ENCODE results near the gene DAZAP1.

The DAZAP1 gene

DNA sequence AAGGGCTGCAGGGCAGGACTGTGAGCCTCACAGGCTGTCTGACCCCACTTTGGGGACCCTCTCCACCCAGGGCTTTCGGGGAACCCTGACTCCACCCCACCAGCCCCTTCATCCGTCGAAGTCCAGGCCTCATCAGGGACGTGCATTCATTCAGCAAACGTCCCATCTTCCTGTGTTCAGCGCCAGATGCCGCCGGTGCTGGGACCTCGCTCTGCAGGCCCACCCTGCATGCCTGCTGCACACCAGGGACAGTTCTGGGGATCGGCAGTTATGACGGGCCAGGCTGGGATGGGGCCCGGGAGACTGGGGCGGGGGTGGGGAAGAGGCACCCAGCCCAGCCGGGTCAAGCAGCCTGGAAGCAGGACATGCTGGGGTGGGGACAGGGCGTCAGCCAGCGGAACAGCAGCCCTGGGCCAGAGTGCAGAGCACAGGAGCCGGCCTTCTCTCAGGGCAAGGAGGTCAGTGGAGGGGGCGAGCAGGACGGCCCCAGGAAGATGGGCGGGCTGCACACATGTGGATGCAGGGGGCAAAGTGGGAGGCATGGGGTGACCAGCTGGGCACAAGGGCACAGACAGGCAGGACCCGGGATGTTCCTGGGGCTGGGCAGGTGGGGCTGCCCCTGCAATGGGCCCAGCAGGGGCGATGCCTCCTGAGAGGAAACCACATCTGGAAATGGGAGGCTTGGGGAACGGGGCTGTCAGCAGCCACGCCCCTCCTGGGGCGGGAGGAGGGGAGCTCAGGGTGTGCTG lies 11.2 kb upstream of the DAZAP1 start:
- H3K36me3 ChIP-seq (ENCODE audit: control insufficient read depth in 2 of 2, insufficient read depth in 2 of 2, low read length in 2 of 2) = peaks cover 9 to 15% of the 10 kb centered on the region in 2 donors
- no peak overlapping the region for H3K4me3 ChIP-seq (ENCODE audit: low read length in 2 of 2)
- H3K9ac ChIP-seq (ENCODE audit: low read length in 2 of 2) = no peak overlapping the region
- H3K27me3 ChIP-seq (ENCODE audit: control insufficient read depth in 1 of 2, insufficient read depth in 2 of 2, low read length in 2 of 2) = no peaks in the 10 kb centered on the region
- H3K4me1 ChIP-seq (ENCODE audit: control insufficient read depth, insufficient read depth, low read length) = peaks cover 23% of the 10 kb centered on the region
- H3K9me3 ChIP-seq (ENCODE audit: control insufficient read depth in 2 of 2, low read length in 2 of 2) = no peaks in the 10 kb centered on the region
- no peak overlapping the region for H3K27ac ChIP-seq (ENCODE audit: low read length)

DNA sequence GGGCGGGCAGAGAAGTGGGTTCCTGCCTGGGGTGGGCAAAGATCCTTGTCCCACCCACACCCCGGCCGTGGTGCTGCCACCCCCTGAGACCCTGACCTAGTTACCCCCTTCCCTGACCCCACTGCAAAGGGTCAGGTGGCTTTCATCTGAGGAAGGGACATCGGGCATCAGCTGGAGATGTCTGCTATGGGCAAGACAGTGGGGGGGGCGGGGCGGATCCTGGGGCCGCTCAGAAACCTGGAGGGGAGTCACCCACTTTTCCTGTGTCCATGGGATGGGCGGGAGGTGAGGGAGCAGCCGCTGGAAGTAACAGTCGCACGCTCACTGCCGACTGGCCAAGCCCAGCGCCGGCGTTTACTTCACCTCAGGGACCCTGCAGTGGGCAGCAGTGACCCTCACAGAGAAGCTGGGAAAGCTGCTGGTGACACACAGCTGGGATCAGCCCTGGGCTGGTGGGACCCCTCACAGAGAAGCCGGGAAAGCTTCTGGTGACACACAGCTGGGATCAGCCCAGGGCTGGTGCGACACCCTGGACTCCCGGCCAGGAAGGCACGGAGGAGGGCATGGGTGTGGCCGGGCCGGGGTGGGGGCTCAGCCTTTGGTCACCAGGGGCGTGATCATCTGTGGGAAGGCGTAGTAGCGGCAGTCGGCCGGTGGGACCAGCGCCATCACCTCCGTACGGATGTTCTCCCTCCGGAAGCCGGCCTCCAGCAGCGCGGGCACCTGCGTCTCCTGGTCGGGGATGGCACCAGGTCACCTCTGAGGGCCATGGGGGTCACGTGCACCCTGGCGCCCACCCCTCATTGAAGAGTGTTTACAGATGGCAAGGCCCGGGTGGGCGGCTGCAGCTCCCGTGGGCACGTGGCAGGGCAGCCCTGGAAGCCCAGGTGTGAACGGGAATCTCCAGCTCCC lies 10.4 kb upstream of the DAZAP1 start:
- H3K27ac ChIP-seq (ENCODE audit: low read length) = no peak overlapping the region
- no peak overlapping the region for H3K9ac ChIP-seq (ENCODE audit: low read length in 2 of 2)
- H3K4me1 ChIP-seq (ENCODE audit: control insufficient read depth, insufficient read depth, low read length) = peaks cover 26% of the 10 kb centered on the region
- no peak overlapping the region for H3K4me3 ChIP-seq (ENCODE audit: low read length in 2 of 2)
- H3K36me3 ChIP-seq (ENCODE audit: control insufficient read depth in 2 of 2, insufficient read depth in 2 of 2, low read length in 2 of 2) = peaks cover 9 to 14% of the 10 kb centered on the region in 2 donors
- no peaks in the 10 kb centered on the region for H3K9me3 ChIP-seq (ENCODE audit: control insufficient read depth in 2 of 2, low read length in 2 of 2)
- no peaks in the 10 kb centered on the region for H3K27me3 ChIP-seq (ENCODE audit: control insufficient read depth in 1 of 2, insufficient read depth in 2 of 2, low read length in 2 of 2)

DNA sequence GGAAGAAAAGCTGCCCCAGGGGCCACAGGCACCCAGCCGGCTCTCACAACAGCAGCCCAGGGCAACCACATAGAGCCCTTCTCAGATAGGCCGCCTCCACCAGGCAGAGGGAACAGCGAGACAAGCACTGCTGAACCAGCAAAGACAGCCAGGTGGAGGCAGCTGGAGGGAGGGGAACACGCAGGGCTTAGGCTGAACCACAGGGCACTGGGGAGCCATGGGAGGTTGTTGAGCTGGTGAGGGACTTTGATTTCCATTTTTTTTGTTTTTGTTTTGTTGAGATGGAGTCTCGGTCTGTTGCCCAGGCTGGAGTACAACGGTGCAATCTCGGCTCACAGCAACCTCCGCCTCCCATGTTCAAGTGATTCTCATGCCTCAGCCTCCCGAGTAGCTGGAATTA lies 9.5 kb upstream of the DAZAP1 start:
- Histone ChIP-seq H3K9me3 (ENCODE audit: control insufficient read depth in 2 of 2, low read length in 2 of 2) (no peaks in the 10 kb centered on the region), H3K4me3 (ENCODE audit: low read length in 2 of 2) (no peak overlapping the region), H3K27ac (ENCODE audit: low read length) (no peak overlapping the region), H3K4me1 (ENCODE audit: control insufficient read depth, insufficient read depth, low read length) (peaks cover 26% of the 10 kb centered on the region), H3K27me3 (ENCODE audit: control insufficient read depth in 1 of 2, insufficient read depth in 2 of 2, low read length in 2 of 2) (no peaks in the 10 kb centered on the region), H3K9ac (ENCODE audit: low read length in 2 of 2) (no peak overlapping the region), H3K36me3 (ENCODE audit: control insufficient read depth in 2 of 2, insufficient read depth in 2 of 2, low read length in 2 of 2) (peaks cover 1 to 9% of the 10 kb centered on the region in 2 donors)

DNA sequence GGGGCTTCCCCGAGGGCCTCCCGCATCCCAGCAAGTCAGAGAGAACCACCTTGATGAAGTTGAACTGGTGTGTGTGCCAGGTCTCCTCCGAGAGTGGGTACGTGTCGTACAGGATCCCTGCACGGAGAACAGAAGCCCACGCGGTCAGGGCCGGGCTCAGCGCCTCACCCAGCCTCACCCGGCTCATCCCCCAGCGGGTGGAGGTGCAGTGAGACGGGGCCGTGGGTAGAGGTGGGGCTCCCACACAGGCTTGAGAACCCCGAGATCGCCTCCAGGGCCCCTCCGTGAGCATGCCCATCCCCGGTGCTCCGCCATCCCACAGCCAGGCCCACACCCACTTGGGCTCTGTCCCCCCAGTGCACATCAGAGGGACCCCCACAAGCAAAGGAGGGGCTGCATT lies 8.3 kb upstream of the DAZAP1 start:
- peaks cover 26% of the 10 kb centered on the region for H3K4me1 ChIP-seq (ENCODE audit: control insufficient read depth, insufficient read depth, low read length)

DNA sequence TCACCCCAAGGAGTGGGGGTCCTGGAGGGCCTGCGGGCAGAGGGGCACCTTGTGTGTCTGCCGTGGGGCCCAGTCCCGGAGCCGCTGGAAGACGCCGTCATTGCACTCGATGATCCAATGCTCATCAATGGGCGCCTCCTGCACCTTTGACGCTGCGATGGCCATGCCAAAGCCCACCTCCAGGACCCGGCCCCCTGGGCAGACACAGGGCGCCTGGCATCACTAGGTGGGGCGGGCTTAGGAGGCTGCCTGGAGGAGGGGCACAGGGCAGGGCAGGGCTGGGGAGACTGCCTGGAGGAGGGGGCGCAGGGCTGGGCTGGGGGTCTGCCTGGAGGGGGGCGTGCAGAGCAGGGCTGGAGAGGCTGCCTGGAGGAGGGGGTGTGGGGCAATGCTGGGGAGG lies 7.6 kb upstream of the DAZAP1 start:
- Histone ChIP-seq H3K27ac (ENCODE audit: low read length) (no peak overlapping the region), H3K36me3 (ENCODE audit: control insufficient read depth in 2 of 2, insufficient read depth in 2 of 2, low read length in 2 of 2) (no peaks in the 10 kb centered on the region), H3K9me3 (ENCODE audit: control insufficient read depth in 2 of 2, low read length in 2 of 2) (no peaks in the 10 kb centered on the region), H3K4me1 (ENCODE audit: control insufficient read depth, insufficient read depth, low read length) (peaks cover 26% of the 10 kb centered on the region), H3K4me3 (ENCODE audit: low read length in 2 of 2) (no peak overlapping the region), H3K27me3 (ENCODE audit: control insufficient read depth in 1 of 2, insufficient read depth in 2 of 2, low read length in 2 of 2) (no peaks in the 10 kb centered on the region), H3K9ac (ENCODE audit: low read length in 2 of 2) (no peak overlapping the region)

More for the DNA sequence above, 8.3 kb upstream of the DAZAP1 start:
- Histone ChIP-seq H3K9ac (ENCODE audit: low read length in 2 of 2) (no peak overlapping the region), H3K36me3 (ENCODE audit: control insufficient read depth in 2 of 2, insufficient read depth in 2 of 2, low read length in 2 of 2) (no peaks in the 10 kb centered on the region), H3K27ac (ENCODE audit: low read length) (no peak overlapping the region), H3K9me3 (ENCODE audit: control insufficient read depth in 2 of 2, low read length in 2 of 2) (no peaks in the 10 kb centered on the region), H3K27me3 (ENCODE audit: control insufficient read depth in 1 of 2, insufficient read depth in 2 of 2, low read length in 2 of 2) (no peaks in the 10 kb centered on the region), H3K4me3 (ENCODE audit: low read length in 2 of 2) (no peak overlapping the region)

DNA sequence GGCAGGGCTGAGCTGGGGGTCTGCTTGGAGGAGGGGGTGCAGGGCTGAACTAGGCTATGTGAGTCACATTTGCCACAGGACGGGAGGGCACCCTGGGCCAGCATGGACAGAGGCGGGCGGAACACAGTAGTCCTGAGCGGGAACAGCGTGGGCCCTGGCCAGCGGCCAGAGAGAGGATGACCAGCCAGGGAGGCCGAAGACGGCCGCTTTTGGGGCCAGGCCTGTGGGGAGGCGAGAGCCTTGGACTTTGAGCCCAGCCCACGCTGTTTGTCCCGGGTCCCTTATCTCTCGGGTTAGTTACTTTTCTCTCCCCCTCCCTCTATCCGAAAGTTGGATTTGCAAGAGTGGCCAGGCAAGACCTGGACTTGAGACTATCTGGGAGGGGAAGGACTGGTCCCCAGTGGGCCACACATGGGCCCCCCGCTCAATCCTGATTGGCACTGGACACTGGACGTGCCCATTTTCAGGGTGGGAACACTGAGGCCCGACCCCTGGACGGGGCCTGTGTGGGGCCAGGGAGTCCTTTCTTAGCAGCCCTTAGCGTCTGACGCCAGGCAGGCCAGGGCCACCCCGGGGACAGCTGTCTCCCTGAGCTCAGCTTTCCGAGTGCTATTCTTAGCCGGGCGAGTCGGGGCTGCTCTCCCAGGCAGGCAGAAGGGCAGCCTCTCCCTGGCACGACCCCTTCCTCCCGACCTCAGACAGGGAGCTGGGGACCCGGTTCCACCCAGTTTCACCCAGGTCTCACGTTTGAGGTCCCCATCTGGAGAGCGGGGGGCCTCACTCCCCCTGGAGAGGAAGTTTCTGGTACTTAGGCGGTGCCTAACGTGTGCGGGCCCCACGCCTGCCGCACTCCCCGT lies 6.9 kb upstream of the DAZAP1 start:
- H3K27ac ChIP-seq (ENCODE audit: low read length) = no peak overlapping the region
- H3K27me3 ChIP-seq (ENCODE audit: control insufficient read depth in 1 of 2, insufficient read depth in 2 of 2, low read length in 2 of 2) = no peaks in the 10 kb centered on the region
- H3K36me3 ChIP-seq (ENCODE audit: control insufficient read depth in 2 of 2, insufficient read depth in 2 of 2, low read length in 2 of 2) = no peaks in the 10 kb centered on the region
- no peaks in the 10 kb centered on the region for H3K9me3 ChIP-seq (ENCODE audit: control insufficient read depth in 2 of 2, low read length in 2 of 2)
- peak overlapping the region; percentile 53 to 76 for H3K4me3 ChIP-seq (ENCODE audit: low read length in 2 of 2)
- peaks cover 23% of the 10 kb centered on the region for H3K4me1 ChIP-seq (ENCODE audit: control insufficient read depth, insufficient read depth, low read length)
- H3K9ac ChIP-seq (ENCODE audit: low read length in 2 of 2) = peak overlapping the region; percentile 20 to 36

DNA sequence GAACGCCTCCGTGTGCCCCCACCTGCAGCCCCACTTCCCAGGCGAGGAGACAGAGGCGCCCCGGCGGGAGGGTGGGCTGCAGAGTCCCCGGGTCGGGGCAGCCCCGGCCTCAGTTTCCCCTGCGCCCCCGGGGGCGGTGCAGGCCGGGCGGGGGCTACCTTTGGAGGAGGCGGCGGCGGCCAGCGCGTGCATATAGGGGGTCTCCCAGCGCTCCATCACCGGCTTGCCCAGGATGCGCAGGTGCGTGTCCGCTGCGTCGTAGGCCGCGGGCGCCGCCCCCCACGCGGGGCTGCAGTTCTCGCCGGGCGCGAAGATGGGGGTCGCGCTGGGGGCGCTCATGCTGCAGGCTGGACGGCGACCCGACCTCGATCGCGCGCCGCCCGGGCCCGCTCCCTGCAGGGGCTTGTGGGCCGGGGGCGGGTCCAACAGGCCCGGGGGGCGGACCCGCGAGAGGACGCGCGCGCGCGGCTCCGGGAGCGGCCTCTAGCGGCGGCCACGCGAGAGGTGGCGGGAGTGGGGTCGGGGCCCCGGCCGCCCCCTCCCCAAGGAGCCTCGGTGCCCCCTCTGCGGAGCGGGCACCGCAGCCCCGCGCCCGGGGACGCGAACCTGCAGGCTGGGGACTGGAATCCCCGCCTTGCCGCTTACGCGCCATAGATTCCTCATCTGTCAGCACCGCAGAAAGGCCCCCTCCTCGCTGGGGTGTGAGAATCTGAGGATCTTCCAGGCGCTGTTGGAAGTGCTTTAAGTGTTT lies 6.1 kb upstream of the DAZAP1 start, which contains the start of gene GAMT:
TSS of gene GAMT (minus strand) at position 405 of the 751 bp plus-strand sequence. CDS start at position 339, 66 bp downstream.
- Histone ChIP-seq H3K9ac (ENCODE audit: low read length in 2 of 2) (peak within 1 kb of the TSS; percentile 20 to 36), H3K4me3 (ENCODE audit: low read length in 2 of 2) (peak within 1 kb of the TSS; percentile 53 to 76), H3K27me3 (ENCODE audit: control insufficient read depth in 1 of 2, insufficient read depth in 2 of 2, low read length in 2 of 2) (no peaks in the 10 kb centered on the region), H3K36me3 (ENCODE audit: control insufficient read depth in 2 of 2, insufficient read depth in 2 of 2, low read length in 2 of 2) (no peaks in the 10 kb centered on the region), H3K9me3 (ENCODE audit: control insufficient read depth in 2 of 2, low read length in 2 of 2) (no peaks in the 10 kb centered on the region), H3K27ac (ENCODE audit: low read length) (no peak within 1 kb of the TSS), H3K4me1 (ENCODE audit: control insufficient read depth, insufficient read depth, low read length) (peaks cover 16% of the 10 kb centered on the region)

DNA sequence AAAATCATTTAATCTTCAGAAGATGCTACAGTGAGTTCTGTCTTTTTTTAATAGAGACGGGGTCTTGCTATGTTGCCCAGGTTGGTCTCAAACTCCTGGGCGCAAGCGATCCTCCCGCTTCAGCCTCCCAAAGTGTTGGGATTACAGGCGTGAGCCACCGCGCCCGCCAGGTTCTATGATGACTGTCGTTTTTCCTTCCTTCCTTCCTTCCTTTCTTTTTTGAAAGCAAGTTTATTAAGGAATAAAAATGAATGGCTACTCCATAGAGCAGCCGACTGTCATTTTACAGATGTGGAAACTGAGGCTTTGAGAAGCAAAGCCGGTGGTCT lies 5.5 kb upstream of the DAZAP1 start:
- peaks cover 20% of the 10 kb centered on the region for H3K4me1 ChIP-seq (ENCODE audit: control insufficient read depth, insufficient read depth, low read length)
- H3K4me3 ChIP-seq (ENCODE audit: low read length in 2 of 2) = peak overlapping the region; percentile 43 to 76
- H3K27me3 ChIP-seq (ENCODE audit: control insufficient read depth in 1 of 2, insufficient read depth in 2 of 2, low read length in 2 of 2) = no peaks in the 10 kb centered on the region
- H3K9me3 ChIP-seq (ENCODE audit: control insufficient read depth in 2 of 2, low read length in 2 of 2) = no peaks in the 10 kb centered on the region
- H3K9ac ChIP-seq (ENCODE audit: low read length in 2 of 2) = no peak overlapping the region
- no peaks in the 10 kb centered on the region for H3K36me3 ChIP-seq (ENCODE audit: control insufficient read depth in 2 of 2, insufficient read depth in 2 of 2, low read length in 2 of 2)
- H3K27ac ChIP-seq (ENCODE audit: low read length) = no peak overlapping the region

DNA sequence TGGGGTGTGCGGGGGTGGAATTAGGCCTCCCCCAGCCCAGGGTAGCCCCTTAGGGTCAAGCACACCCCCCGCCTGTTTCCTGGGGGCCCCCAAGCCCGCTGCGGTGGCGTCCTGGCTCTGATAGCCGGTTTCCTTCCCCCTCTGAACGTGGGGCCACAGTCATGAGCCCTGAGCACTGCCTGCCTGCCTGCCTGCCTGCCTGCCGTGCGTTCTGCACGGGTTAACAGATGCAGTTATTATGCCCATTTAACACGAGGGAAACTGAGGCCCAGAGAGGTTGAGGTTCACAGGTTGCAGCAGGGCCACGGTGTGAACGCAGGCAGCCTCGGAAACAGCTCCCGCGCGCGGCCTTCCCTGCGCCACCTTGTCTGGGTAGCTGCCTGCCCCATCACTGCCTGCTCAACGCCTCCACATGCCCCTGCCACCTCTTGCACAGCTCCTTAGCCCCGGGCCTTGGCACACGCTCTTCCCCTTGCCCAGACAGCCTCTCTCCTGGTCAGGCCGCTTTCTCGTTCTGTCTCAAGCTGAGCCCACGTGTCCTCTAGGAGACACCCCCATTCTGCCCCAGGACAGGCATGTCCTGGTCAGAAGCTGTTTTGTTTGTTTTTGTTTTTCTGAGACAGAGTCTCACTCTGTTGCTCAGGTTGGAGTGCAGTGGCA lies 4.8 kb upstream of the DAZAP1 start:
- Histone ChIP-seq H3K27ac (ENCODE audit: low read length) (no peak overlapping the region), H3K4me1 (ENCODE audit: control insufficient read depth, insufficient read depth, low read length) (peaks cover 20% of the 10 kb centered on the region), H3K9me3 (ENCODE audit: control insufficient read depth in 2 of 2, low read length in 2 of 2) (no peaks in the 10 kb centered on the region), H3K27me3 (ENCODE audit: control insufficient read depth in 1 of 2, insufficient read depth in 2 of 2, low read length in 2 of 2) (no peaks in the 10 kb centered on the region), H3K9ac (ENCODE audit: low read length in 2 of 2) (no peak overlapping the region), H3K4me3 (ENCODE audit: low read length in 2 of 2) (no peak overlapping the region), H3K36me3 (ENCODE audit: control insufficient read depth in 2 of 2, insufficient read depth in 2 of 2, low read length in 2 of 2) (no peaks in the 10 kb centered on the region)

Data from stomach smooth muscle (tissue), 2 donors.